NCI-H1436 treated with DMSO at 0.1 percent for 48 hours (cell line): ENCODE measurements around the gene ARAP1.

Experiments
- DNase-seq: peaks from one replicate; lab custom pipeline; 2025; lab: John Stamatoyannopoulos, UW

Gene ARAP1

GRCh38 chr11:72762641-72763304 is 10.6 kb upstream of the ARAP1 start:
- no peak for DNase-seq

GRCh38 chr11:72760539-72761405 is 8.6 kb upstream of the ARAP1 start:
- no peak for DNase-seq

GRCh38 chr11:72759468-72759985 is 7.3 kb upstream of the ARAP1 start:
- DNase-seq, result no peak

GRCh38 chr11:72758690-72759389 is 6.6 kb upstream of the ARAP1 start:
- DNase-seq, result no peak

- no peak for DNase-seq
These were observed 6.1 kb upstream of the ARAP1 start for GRCh38 chr11:72758304-72758689.

- DNase-seq, result no peak
These were observed 3.6 kb upstream of the ARAP1 start for GRCh38 chr11:72755713-72756285.

- no peak for DNase-seq
These were observed 2.4 kb upstream of the ARAP1 start for GRCh38 chr11:72754544-72755155.

GRCh38 chr11:72754149-72754543 is 1.9 kb upstream of the ARAP1 start:
- no peak for DNase-seq

GRCh38 chr11:72753341-72754148 is 1.3 kb upstream of the ARAP1 start:
- no peak for DNase-seq

GRCh38 chr11:72751116-72752087 is 806 bp downstream of the ARAP1 start:
- DNase-seq, result no peak

- no peak for DNase-seq
These were observed 1.6 kb downstream of the ARAP1 start for GRCh38 chr11:72750556-72751115.

- no peak for DNase-seq
These were observed 2.1 kb downstream of the ARAP1 start for GRCh38 chr11:72750086-72750485.

- no peak for DNase-seq
These were observed 4.8 kb downstream of the ARAP1 start for GRCh38 chr11:72747289-72747855.

- DNase-seq, result no peak
These were observed 5.4 kb downstream of the ARAP1 start for GRCh38 chr11:72746821-72747220.

- no peak for DNase-seq
These were observed 6.2 kb downstream of the ARAP1 start for GRCh38 chr11:72745925-72746550.

GRCh38 chr11:72745511-72745910 is 6.7 kb downstream of the ARAP1 start:
- DNase-seq, result no peak

- DNase-seq, result no peak
These were observed 7.7 kb downstream of the ARAP1 start for GRCh38 chr11:72744474-72744873.
